Stimulated activated CD8-positive, alpha-beta memory T cell treated with anti-CD3 and anti-CD28 coated beads, Interleukin-7, amount 100 ng/mL, for 4 hours (primary cell): ENCODE data around the gene SPON2.
A peak's percentile ranks its signal among the peaks of the same experiment; 100 is the strongest.

Experiments used
- DNase-seq, 2 donors: peaks; one replicate each; pipeline ENCODE4 v3.0.0-alpha.2; 2020; ENCODE audit warnings: low read depth in 2 of 2

Gene SPON2

GRCh38 chr4:1172228-1172851 lies at the start of gene SPON2:
TSS of gene SPON2 (minus strand) at chr4:1172583.
- DNase-seq: no peak

GRCh38 chr4:1221155-1221870 lies 48.9 kb upstream of the SPON2 start:
- no peak for DNase-seq

GRCh38 chr4:1220566-1220965 lies 48.2 kb upstream of the SPON2 start:
- no peak for DNase-seq

GRCh38 chr4:1219566-1219950 lies 47.2 kb upstream of the SPON2 start:
- DNase-seq: no peak

GRCh38 chr4:1218634-1219565 lies 46.5 kb upstream of the SPON2 start:
- no peak for DNase-seq

- DNase-seq: no peak
Measured at GRCh38 chr4:1217366-1217765, 45.0 kb upstream of the SPON2 start.

GRCh38 chr4:1216869-1217294 lies 44.5 kb upstream of the SPON2 start:
- DNase-seq: peak; percentile 14 to 50

GRCh38 chr4:1216076-1216614 lies 43.8 kb upstream of the SPON2 start:
- no peak for DNase-seq

GRCh38 chr4:1215141-1216075 lies 43.0 kb upstream of the SPON2 start:
- no peak for DNase-seq

- no peak for DNase-seq
Measured at GRCh38 chr4:1214101-1215095, 42.0 kb upstream of the SPON2 start.

GRCh38 chr4:1213336-1213995 lies 41.1 kb upstream of the SPON2 start:
- DNase-seq: no peak

- no peak for DNase-seq
Measured at GRCh38 chr4:1212546-1213335, 40.4 kb upstream of the SPON2 start.

GRCh38 chr4:1211891-1212545 lies 39.6 kb upstream of the SPON2 start:
- no peak for DNase-seq

GRCh38 chr4:1211371-1211770 lies 39.0 kb upstream of the SPON2 start:
- DNase-seq: no peak

GRCh38 chr4:1210971-1211370 lies 38.6 kb upstream of the SPON2 start:
- DNase-seq: no peak

- no peak for DNase-seq
Measured at GRCh38 chr4:1210241-1210841, 38.0 kb upstream of the SPON2 start.

GRCh38 chr4:1209821-1210220 lies 37.4 kb upstream of the SPON2 start:
- no peak for DNase-seq
